Neural cell (in vitro differentiated cells): ENCODE data around the gene PLEKHN1. TPM values are rescaled to one million over a fixed set of nuclear protein-coding genes. Genes with fewer than 3 reads are reported as not detected.

Experiments used
- H2AFZ ChIP-seq: fragments of 200-600, 300-800 bp; sonication (generic), shearing (Covaris generic); 2 replicates; pipeline ENCODE4 v1.6.0; 2014; ENCODE audit warnings: low read depth, mild to moderate bottlenecking, antibody characterized with exemption, low read length, moderate library complexity
- H3F3A ChIP-seq: fragments of 200-600 bp; shearing (Covaris generic); 2 replicates; pipeline ENCODE4 v1.6.1; 2016; ENCODE audit warnings: mild to moderate bottlenecking, moderate library complexity, mixed read lengths, antibody characterized with exemption, low read length; ENCODE audit not compliant: insufficient read depth, poor library complexity, severe bottlenecking
- H3K27ac ChIP-seq: fragments of 200-600, 300-800 bp; sonication (generic), shearing (Covaris generic); 2 replicates; pipeline ENCODE4 v1.5.1; 2014; ENCODE audit warnings: mild to moderate bottlenecking, low read length, moderate library complexity
- H3K27me3 ChIP-seq: fragments of 300-800, 200-600 bp; sonication (generic), shearing (Covaris generic); 2 replicates; pipeline ENCODE4 v1.6.0; 2014; ENCODE audit warnings: mild to moderate bottlenecking, low read depth, low read length, moderate library complexity; ENCODE audit not compliant: insufficient read depth
- H3K36me3 ChIP-seq: fragments of 300-800, 200-600 bp; sonication (generic), shearing (Covaris generic); 2 replicates; pipeline ENCODE4 v1.5.1; 2014; ENCODE audit warnings: mild to moderate bottlenecking, antibody characterized with exemption, low read length, moderate library complexity; ENCODE audit not compliant: insufficient read depth
- H3K4me2 ChIP-seq: fragments of 300-800, 200-600 bp; sonication (generic), shearing (Covaris generic); 2 replicates; pipeline ENCODE4 v1.6.0; 2014; ENCODE audit warnings: mild to moderate bottlenecking, low read length
- H3K4me3 ChIP-seq: fragments of 300-800, 200-600 bp; sonication (generic), shearing (Covaris generic); 2 replicates; pipeline ENCODE4 v1.5.1; 2014; ENCODE audit warnings: mild to moderate bottlenecking, low read length, moderate library complexity
- H3K79me2 ChIP-seq: fragments of 200-600 bp; shearing (Covaris generic); replicated peaks from 2 replicates; pipeline ENCODE4 v1.6.0; 2014; ENCODE audit warnings: mild to moderate bottlenecking, low read length, moderate library complexity; ENCODE audit not compliant: insufficient read depth
- H3K9ac ChIP-seq: fragments of 300-800, 200-600 bp; sonication (generic), shearing (Covaris generic); 2 replicates; pipeline ENCODE4 v1.6.1; 2016; ENCODE audit warnings: mild to moderate bottlenecking, low read length, mixed read lengths
- H3K9me2 ChIP-seq: fragments of 200-600 bp; shearing (Covaris generic); 2 replicates; pipeline ENCODE4 v1.6.1; 2016; ENCODE audit warnings: mild to moderate bottlenecking, low read length, mixed read lengths; ENCODE audit not compliant: insufficient read depth
- H3K9me3 ChIP-seq: fragments of 200-600, 300-800 bp; sonication (generic), shearing (Covaris generic); 2 replicates; pipeline ENCODE4 v1.6.1; 2016; ENCODE audit warnings: mild to moderate bottlenecking, mixed run types, low read length, moderate library complexity, mixed read lengths
- H4K20me1 ChIP-seq: fragments of 200-600 bp; shearing (Covaris generic); 2 replicates; pipeline ENCODE4 v1.6.1; 2016; ENCODE audit warnings: mild to moderate bottlenecking, mixed run types; ENCODE audit not compliant: insufficient read depth
- CTCF ChIP-seq: fragments of 450-650 bp; IDR thresholded peaks from 2 replicates; pipeline ENCODE4 v1.5.1; 2014; ENCODE audit warnings: antibody characterized with exemption, mild to moderate bottlenecking, moderate library complexity; ENCODE audit not compliant: poor library complexity, severe bottlenecking
- EP300 ChIP-seq: fragments of 450-650 bp; conservative IDR thresholded peaks from 2 replicates; pipeline ENCODE4 v1.6.1; 2014; ENCODE audit warnings: antibody characterized with exemption, mild to moderate bottlenecking, moderate library complexity; ENCODE audit not compliant: poor library complexity, severe bottlenecking
- EZH2 ChIP-seq: fragments of 200-600, 300-800 bp; shearing (Covaris generic), sonication (generic); IDR thresholded peaks from 2 replicates; pipeline ENCODE4 v1.6.1; 2014; ENCODE audit warnings: antibody characterized with exemption, low read length, borderline replicate concordance, mild to moderate bottlenecking; ENCODE audit not compliant: insufficient read depth, poor library complexity, severe bottlenecking
- MXI1 ChIP-seq: fragments of 450-650 bp; conservative IDR thresholded peaks from 2 replicates; pipeline ENCODE4 v1.6.1; 2014; ENCODE audit warnings: antibody characterized with exemption, mild to moderate bottlenecking; ENCODE audit not compliant: poor library complexity, severe bottlenecking
- POLR2AphosphoS5 ChIP-seq: IDR thresholded peaks from 2 replicates; pipeline ENCODE4 v1.6.1; 2012
- RAD21 ChIP-seq: fragments of 450-650 bp; conservative IDR thresholded peaks from 2 replicates; pipeline ENCODE4 v1.6.1; 2014; ENCODE audit warnings: antibody characterized with exemption, mild to moderate bottlenecking, moderate library complexity
- REST ChIP-seq: IDR thresholded peaks from 2 replicates; pipeline ENCODE4 v1.6.1; 2012; ENCODE audit warnings: borderline replicate concordance
- SMC3 ChIP-seq: fragments of 450-650 bp; conservative IDR thresholded peaks from 2 replicates; pipeline ENCODE4 v1.6.1; 2014; ENCODE audit warnings: antibody characterized with exemption, mild to moderate bottlenecking, moderate library complexity; ENCODE audit not compliant: poor library complexity
- TAF1 ChIP-seq: IDR thresholded peaks from 2 replicates; pipeline ENCODE4 v1.6.1; 2012; ENCODE audit warnings: low read depth
- polyA plus RNA-seq: library from polyadenylated mRNA; depleted of rRNA; stranded (reverse); fragments of >200 nt; gene quantifications from 2 replicates; pipeline ENCODE4 v1.2.3, GENCODE V29; 2014

The PLEKHN1 gene
- polyA plus RNA-seq, 1 donor from 2014 or later: 1.1 TPM

- Histone ChIP-seq H3K4me2 (no peak overlapping the region), H3K9ac (no peak overlapping the region), H3F3A (no peaks in the 10 kb centered on the region), H4K20me1 (no peaks in the 10 kb centered on the region), H3K27ac (no peak overlapping the region), H3K36me3 (no peaks in the 10 kb centered on the region), H3K9me3 (no peaks in the 10 kb centered on the region), H3K4me3 (no peak overlapping the region), H3K9me2 (no peaks in the 10 kb centered on the region), H2AFZ (no peak overlapping the region), H3K27me3 (peaks cover 64% of the 10 kb centered on the region), H3K79me2 (no peaks in the 10 kb centered on the region)
- no peak for TF ChIP-seq CTCF
- TF ChIP-seq TAF1: no peak
- TF ChIP-seq EP300: no peak
- TF ChIP-seq MXI1: no peak
- TF ChIP-seq RAD21: no peak
Observed at GRCh38 chr1:970242-970972, 4.1 kb downstream of the PLEKHN1 start.

- H3K36me3 ChIP-seq: no peaks in the 10 kb centered on the region
Observed at GRCh38 chr1:970973-971730, 4.9 kb downstream of the PLEKHN1 start.

More at GRCh38 chr1:970973-971730, 4.9 kb downstream of the PLEKHN1 start:
- H3K27me3 ChIP-seq: peaks cover 56% of the 10 kb centered on the region
- no peaks in the 10 kb centered on the region for H3F3A ChIP-seq
- no peak overlapping the region for H3K4me3 ChIP-seq
- H3K4me2 ChIP-seq: no peak overlapping the region
- no peaks in the 10 kb centered on the region for H3K9me3 ChIP-seq
- H3K9ac ChIP-seq: no peak overlapping the region
- no peak for TF ChIP-seq EP300
- no peak for TF ChIP-seq TAF1
- no peak for TF ChIP-seq REST
- TF ChIP-seq EZH2: no peak
- no peak for TF ChIP-seq POLR2AphosphoS5
- TF ChIP-seq SMC3: no peak
- no peak for TF ChIP-seq RAD21
- no peak for TF ChIP-seq MXI1
- no peak for TF ChIP-seq CTCF
- no peaks in the 10 kb centered on the region for H3K79me2 ChIP-seq
- no peaks in the 10 kb centered on the region for H3K9me2 ChIP-seq
- H3K27ac ChIP-seq: no peak overlapping the region
- H4K20me1 ChIP-seq: no peaks in the 10 kb centered on the region
- no peak overlapping the region for H2AFZ ChIP-seq
